Hindlimb muscle (tissue), 1 donor: ENCODE results near the gene PPP1R16B. TPM values are rescaled to one million over a fixed set of nuclear protein-coding genes. Genes with fewer than 3 reads are reported as not detected.

Experiments used
- DNase-seq: peaks from one replicate; pipeline ENCODE4 v3.0.0-alpha.2; 2013
- polyA plus RNA-seq: library from polyadenylated mRNA; unstranded; fragments of 120-200 nt; gene quantifications from one replicate; pipeline ENCODE4 v1.2.1, GENCODE V29; 2013; ENCODE audit not compliant: insufficient read length

Gene PPP1R16B
- polyA plus RNA-seq, 1 donor: 3.7 TPM

GRCh38 chr20:38880952-38881735, 75.6 kb downstream of the PPP1R16B start:
- no peak for DNase-seq

GRCh38 chr20:38881806-38882440, 76.4 kb downstream of the PPP1R16B start:
- no peak for DNase-seq

GRCh38 chr20:38882600-38882999, 77.1 kb downstream of the PPP1R16B start:
- no peak for DNase-seq

- DNase-seq: no peak
Observed at GRCh38 chr20:38883081-38883980, 77.8 kb downstream of the PPP1R16B start.

GRCh38 chr20:38883981-38884733, 78.7 kb downstream of the PPP1R16B start:
- DNase-seq: no peak

- no peak for DNase-seq
Observed at GRCh38 chr20:38885357-38885756, 79.9 kb downstream of the PPP1R16B start.

- no peak for DNase-seq
Observed at GRCh38 chr20:38888059-38888831, 82.7 kb downstream of the PPP1R16B start.

GRCh38 chr20:38889050-38889449, 83.6 kb downstream of the PPP1R16B start:
- DNase-seq: no peak

- no peak for DNase-seq
Observed at GRCh38 chr20:38889792-38890496, 84.4 kb downstream of the PPP1R16B start.

GRCh38 chr20:38890497-38890818, 85.0 kb downstream of the PPP1R16B start:
- no peak for DNase-seq

- DNase-seq: no peak
Observed at GRCh38 chr20:38892091-38892981, 86.8 kb downstream of the PPP1R16B start.

GRCh38 chr20:38893056-38893564, 87.6 kb downstream of the PPP1R16B start:
- DNase-seq: no peak

- peak; percentile 37 for DNase-seq
Observed at GRCh38 chr20:38893565-38894090, 88.1 kb downstream of the PPP1R16B start.

- peak; percentile 19 for DNase-seq
Observed at GRCh38 chr20:38894091-38894847, 88.8 kb downstream of the PPP1R16B start.

GRCh38 chr20:38895098-38895949, 89.8 kb downstream of the PPP1R16B start:
- no peak for DNase-seq

- no peak for DNase-seq
Observed at GRCh38 chr20:38896009-38896594, 90.6 kb downstream of the PPP1R16B start.

GRCh38 chr20:38897267-38897666, 91.8 kb downstream of the PPP1R16B start:
- no peak for DNase-seq
